Upper lobe of left lung (tissue), 4 donors: Measurements from ENCODE around the gene DAPK2.
"Not testable (repeated sequence)": the region's sequence is repeated elsewhere in the genome, so short reads cannot be mapped to it uniquely, and the experiment has no call there.

ENCODE experiments used
- POLR2AphosphoS5 ChIP-seq, 2 donors: sonication (generic); formaldehyde crosslinking; IDR thresholded peaks; one replicate each; pipeline ENCODE4 v1.5.1; 2017; ENCODE audit warnings: antibody characterized with exemption in 2 of 2
- TF ChIP-seq, protein P1 (sequence below), 6 experiments: fragments of 450-650 bp in 4 of 6; fragments of 200-600 bp in 2 of 6; sonication (generic) in 2 of 6; IDR thresholded peaks; one replicate each; pipeline ENCODE4 v1.5.1; 2016 to 2019; ENCODE audit warnings: antibody characterized with exemption in 6 of 6

DNA sequence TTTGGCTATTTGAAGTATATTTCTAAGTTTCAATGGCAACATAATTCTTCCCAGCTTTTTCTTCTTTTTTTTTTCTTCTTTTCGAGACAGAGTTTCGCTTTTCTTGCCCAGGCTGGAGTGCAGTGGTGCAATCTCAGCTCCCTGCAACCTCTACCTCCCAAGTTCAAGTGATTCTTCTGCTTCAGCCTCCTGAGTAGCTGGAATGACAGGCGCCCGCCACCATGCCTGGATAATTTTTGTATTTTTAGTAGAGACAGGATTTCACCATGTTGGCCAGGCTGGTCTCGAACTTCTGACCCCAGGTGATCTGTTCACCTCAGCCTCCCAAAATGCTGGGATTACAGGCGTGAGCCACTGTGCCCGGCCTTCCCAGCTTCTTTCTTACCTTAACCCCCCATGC, 146.7 kb downstream of the DAPK2 start:
- TF ChIP-seq, protein P1, sequence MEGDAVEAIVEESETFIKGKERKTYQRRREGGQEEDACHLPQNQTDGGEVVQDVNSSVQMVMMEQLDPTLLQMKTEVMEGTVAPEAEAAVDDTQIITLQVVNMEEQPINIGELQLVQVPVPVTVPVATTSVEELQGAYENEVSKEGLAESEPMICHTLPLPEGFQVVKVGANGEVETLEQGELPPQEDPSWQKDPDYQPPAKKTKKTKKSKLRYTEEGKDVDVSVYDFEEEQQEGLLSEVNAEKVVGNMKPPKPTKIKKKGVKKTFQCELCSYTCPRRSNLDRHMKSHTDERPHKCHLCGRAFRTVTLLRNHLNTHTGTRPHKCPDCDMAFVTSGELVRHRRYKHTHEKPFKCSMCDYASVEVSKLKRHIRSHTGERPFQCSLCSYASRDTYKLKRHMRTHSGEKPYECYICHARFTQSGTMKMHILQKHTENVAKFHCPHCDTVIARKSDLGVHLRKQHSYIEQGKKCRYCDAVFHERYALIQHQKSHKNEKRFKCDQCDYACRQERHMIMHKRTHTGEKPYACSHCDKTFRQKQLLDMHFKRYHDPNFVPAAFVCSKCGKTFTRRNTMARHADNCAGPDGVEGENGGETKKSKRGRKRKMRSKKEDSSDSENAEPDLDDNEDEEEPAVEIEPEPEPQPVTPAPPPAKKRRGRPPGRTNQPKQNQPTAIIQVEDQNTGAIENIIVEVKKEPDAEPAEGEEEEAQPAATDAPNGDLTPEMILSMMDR (IDR thresholded peaks at IDR 0.05) = not testable (repeated sequence)
- TF ChIP-seq POLR2AphosphoS5 (IDR thresholded peaks at IDR 0.05) = not testable (repeated sequence)
